Fibroblast of upper back skin (primary cell): ENCODE results near the gene NELL2.

Experiments used
- DNase-seq: peaks from one replicate; pipeline ENCODE4 v3.0.0-alpha.2; 2013

NELL2 gene

DNA sequence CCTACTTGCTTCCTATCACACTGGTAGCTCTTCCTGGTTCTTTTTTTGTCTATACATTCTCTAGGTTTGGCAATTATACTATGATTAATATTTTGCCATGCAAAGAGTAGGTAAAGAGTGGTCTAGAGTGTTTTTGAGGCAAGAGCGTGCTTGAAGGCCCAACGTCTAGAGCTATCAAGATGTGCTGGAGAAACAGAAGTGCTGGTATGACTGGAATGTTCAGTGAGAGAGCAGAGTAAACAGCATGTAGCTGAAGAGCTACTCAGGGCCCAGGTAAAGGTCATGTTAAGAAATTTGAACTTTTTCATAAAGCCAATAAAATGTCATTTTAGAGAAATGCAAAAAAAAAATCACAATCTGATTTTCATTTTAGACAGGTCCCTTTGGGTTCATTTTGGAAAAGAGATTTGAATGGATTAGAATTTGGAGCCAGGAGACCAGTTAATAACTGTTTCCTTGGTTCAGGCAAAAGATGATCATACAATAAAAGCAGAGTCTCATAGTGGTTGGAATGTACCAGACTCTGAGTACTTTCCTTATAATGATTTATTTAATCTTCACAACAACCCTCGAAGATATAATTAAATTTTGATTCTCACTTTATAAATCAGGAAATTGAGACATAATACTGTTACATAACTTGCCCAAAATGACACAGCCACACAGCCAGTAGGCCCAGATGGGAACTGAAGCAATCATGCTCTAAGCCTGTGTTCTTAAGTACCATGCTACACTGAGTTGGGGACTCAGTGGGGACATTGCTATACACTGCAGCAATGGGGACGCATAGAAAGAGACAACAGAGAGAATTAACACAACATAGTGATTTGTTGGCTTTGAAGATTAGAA, 350.1 kb downstream of the NELL2 start:
- DNase-seq: no peak

DNA sequence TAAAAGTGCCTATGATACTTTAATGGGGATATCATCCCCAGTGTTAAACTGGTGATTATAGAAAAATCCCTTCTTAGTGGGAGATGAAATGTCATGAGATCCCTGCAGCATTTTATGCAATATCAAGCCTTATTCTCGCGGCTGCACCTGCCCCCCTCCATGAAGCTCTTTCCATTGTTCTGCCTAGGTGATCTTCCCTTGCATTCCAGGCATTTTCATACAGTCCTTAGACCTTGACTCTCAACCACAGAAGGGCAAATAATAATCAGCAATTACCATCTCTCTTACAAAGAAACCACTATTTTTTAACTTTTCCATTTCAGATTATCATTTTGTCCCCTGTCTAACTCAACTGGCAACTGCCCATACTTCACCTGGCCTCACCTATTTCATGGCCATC, 352.3 kb downstream of the NELL2 start:
- DNase-seq: no peak

DNA sequence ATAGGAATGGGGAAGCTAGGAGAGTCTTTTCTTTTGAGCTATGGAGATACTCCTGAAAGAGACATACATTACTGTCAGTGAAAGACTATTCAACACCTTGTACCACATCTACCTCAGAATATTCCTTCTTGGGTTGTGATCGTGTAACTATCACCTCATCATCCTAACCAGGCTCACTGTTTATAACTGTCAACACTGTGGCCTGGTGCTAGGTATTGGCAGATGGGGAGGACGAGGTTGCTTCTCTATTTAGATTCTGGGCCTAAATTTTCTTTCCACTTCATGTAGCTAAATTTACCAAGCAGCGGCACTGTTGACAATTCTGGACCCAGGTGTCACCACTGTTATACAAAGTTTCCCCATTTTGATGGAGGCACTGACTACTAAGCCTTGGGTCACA, 354.4 kb downstream of the NELL2 start:
- DNase-seq: no peak

DNA sequence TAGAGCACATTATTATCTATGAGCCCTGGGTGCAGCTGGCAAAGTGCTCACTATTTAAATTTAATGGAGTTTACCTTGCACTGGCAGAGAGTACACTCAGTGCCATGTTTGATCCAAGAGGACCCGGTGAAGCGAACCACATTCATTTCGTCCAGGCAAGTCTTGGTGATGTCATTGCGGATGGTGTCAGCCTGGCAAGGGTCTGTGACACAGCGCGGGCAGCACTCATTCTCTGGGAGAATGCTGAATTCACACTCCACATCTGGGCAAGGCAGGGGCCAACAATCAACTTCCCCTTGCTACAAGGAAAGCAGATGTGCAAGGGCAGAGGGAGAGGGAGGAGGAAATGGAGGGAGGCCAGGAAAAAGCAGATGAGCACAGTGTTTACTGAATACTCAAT, 356.2 kb downstream of the NELL2 start:
- DNase-seq: no peak

DNA sequence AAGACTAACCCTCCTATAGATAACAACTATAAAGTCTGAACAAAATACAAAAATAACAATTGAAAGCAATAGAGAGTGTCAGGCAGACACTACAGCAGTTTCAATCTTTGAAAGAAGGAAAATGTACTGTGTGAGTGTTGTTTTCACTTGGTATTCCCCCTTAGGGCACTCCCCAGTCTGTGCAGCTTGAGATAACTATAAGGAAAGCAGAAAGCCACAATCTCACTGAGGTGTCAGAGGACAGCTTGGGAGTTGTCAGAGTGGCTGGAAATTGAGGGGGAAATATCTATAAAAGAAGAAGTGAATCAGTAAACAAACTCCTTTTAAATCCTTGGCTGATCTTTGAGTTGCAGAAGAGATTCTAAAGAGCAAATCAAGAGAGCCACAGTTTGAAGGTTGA, 364.8 kb downstream of the NELL2 start:
- no peak for DNase-seq

DNA sequence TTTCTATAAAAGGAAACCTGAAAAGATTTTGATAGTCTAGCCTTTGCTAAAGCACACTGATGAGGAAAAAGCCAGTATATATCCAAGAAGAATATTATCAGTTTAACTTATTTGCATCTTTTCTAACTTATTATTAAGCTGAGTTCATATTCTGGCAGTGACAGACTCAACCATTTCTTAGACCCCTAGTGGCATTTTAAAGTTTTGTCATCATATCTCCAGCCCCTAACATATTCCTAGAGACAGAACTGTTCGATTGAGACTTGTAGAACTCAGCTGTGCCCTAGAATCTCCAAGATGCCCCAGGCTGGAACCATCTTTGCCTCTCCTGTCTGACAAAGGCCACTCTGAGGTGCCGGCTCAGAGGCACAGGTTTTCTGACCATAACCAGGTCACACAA, 365.6 kb downstream of the NELL2 start:
- DNase-seq: no peak

DNA sequence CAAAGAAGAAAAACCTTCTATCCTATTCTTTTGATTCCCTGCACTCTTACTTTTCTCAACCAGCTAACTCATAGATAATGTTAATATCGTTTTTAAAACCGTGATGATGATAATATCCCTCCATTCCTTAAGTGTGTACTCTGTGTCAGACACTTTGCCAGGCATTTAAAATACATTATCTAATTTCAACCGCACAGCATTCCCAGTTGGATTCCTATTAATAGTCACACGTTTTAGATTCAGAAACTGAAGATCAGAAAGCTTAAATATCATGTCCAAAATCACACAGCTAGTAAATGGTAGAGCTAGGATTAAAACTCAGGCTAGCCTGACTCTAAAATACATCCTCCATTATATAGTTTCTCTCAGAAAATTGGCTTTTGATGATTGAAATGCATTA, 366.0 kb downstream of the NELL2 start:
- DNase-seq: no peak

DNA sequence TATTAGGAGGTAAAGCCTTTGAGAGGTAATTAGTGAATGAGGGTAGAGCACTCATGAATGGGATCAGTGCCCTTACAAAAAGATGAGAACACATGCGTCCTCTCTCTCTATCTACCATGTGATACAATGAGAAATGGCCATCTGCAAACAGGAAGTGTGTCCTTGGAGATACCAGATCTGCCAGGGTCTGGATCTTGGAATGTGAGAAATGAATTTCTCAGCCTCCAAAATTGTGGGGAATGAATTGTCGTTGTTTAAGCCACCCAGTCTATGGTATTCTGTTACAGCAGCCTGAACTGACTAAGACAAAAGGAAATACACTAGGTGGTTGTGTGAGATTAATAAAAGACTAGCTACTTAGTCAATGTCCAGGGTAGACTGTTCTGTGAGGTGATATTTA, 366.6 kb downstream of the NELL2 start:
- peak; percentile 14 for DNase-seq

DNA sequence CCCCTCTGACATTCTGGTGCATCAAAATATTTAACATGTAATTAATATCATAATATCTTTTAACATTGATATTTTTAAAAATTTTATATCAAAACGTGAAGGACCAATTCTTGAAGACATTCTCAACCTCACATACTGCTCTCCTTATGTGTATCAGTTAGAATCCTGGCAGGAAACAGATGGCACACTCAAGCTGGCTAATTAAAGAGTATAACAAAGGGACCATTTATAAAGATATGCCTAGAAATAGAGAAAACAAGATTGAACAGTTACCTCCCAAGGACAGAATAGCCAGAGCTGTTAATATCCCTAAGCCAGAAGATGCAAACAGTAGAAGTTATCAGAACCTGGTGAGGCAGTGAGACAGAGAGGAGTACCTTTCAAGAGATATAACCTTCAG, 368.7 kb downstream of the NELL2 start:
- DNase-seq: no peak

DNA sequence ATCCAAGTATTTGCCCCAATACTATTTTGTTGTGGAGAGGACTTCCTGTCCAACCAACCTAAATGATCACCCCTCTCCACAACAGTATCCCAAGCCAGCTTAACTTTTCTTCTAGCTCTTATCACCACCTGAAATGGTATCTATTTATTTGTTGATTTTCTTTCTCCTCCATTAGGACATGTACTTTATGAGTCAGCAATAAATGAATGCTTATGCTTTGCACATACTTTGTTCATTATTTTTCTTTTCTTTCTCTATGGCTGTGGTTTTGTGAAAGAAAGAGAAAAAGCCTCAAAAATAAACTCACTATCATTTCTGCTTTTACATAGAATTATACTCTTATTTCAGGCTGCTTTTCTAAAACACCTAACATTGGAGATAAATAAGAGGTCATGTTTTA, 371.3 kb downstream of the NELL2 start:
- no peak for DNase-seq

DNA sequence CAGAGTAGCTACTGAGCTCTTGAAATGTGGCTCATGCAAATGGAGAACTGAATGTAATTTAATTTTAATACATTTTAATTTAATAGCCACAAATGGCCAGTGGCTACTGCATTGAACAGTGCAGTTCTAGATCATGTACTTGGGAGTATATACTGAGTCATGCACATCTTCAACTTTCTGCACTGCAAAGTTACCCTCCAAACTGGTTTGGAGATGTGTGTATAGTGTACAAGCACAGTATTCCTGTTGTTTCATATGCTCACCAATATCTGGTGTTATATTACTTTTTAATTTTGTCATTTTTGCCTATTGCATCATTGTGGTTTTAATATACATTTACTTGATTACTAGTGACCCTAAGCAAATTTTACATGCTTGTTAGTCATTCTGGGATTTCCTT, 372.8 kb downstream of the NELL2 start:
- no peak for DNase-seq

DNA sequence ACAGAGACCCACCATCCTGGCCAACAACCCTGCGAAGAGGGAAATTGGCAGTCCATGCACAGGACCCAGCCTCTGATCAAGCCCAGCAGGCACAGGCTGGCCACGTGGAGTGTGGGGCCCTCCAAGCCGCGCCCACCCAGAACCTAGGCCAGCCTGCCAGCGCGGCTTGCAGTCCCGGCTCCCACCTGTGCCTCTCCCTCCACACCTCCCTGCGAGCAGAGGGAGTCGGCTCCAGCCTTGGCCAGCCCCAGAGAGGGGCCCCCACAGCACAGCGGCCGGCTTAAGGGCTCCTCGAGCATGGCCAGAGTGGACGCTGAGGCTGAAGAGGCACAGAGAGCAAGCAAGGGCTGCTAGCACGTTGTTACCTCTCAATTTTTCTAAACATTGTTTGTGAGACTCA, 373.4 kb downstream of the NELL2 start:
- no peak for DNase-seq

DNA sequence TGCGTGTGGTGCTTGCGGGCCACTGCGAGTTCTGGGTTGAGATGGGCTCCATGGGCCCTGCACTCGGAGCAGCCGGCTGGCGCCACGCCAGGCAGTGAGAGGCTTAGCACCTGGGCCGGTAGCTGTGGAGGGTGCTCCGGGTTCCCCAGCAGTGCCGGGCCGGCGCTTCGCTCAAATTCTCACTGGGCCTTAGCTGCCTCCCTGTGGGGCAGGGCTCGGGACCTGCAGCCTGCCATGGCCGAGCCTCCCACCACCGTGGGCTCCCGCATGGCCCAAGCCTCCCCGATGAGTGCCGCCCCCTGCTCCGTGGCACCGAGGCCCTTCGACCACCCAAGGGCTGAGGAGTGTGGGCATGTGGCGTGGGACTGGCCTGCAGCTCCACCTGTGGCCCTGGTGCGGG, 375.7 kb downstream of the NELL2 start:
- DNase-seq: no peak

DNA sequence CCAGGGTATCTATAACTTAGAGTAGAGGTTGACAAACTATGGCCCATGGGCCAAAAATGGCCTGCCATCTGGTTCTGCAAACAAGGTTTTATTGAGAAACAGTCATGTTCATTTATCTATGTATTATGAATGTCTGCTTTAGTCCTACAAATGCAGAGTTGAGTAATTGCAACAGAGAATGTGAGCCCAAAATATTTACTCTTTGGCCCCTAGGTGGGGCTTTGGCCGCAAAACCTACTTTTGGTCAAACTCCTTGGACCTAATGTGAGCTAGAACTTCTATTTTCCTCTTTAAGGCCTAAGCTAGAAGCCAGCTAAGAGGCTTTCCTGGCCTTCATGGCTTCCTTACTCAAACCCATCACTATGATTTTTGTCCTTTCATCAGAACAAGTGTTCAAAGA, 379.1 kb downstream of the NELL2 start:
- no peak for DNase-seq

DNA sequence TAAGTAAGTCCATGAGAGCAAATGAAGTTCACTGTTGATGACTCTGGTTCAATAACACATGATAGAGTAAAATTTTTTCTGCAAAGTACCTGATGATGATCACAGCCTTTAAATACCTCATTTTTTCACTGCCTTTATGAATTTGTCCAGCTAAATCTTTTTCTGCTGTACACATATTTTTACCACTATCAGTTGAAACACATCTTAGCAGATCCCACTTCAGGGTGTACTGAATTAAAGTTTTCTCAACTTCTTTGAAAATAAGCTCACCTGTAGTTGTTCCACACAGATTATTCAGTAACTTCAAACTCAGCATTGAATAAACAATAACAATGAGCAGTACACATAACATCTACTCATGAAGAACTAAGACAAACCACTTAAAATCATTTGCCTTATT, 385.9 kb downstream of the NELL2 start:
- DNase-seq: no peak

DNA sequence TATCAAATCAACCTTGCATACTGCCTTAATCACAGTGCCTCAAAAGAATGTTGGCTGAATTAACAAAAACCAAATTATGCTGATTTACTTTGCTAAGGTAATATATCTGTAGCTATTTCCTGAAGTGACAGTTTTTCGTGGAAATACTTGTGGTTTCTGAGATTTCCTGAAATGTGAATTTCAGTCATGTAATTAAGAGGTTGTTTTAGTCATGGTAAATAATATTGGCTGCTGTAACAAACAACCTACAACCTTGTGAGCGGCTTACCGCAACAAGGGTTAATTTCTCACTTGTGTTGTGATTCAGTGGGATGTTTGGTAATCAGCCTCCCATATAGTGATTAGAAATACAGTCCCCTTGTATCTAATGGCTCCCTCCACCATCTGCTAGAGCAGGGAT, 387.9 kb downstream of the NELL2 start:
- no peak for DNase-seq

DNA sequence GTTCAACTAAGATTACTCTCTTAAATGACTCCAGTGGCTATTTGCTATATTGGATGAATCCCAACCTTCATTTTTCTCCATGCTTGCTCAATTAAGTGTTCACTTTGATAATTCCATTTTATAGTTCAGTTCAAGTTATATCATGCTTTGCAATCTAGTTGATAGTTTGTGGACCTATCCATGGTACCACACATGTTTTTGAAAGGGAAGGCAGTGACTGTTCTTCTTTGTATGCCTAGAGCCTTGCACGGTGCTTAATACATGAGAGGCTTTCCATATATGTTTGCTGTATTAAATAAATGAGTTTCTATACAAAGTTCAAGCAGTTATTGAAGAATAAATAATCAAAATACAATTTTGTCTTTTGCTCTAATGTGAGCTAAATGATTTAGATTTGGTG, 391.3 kb downstream of the NELL2 start:
- DNase-seq: no peak

DNA sequence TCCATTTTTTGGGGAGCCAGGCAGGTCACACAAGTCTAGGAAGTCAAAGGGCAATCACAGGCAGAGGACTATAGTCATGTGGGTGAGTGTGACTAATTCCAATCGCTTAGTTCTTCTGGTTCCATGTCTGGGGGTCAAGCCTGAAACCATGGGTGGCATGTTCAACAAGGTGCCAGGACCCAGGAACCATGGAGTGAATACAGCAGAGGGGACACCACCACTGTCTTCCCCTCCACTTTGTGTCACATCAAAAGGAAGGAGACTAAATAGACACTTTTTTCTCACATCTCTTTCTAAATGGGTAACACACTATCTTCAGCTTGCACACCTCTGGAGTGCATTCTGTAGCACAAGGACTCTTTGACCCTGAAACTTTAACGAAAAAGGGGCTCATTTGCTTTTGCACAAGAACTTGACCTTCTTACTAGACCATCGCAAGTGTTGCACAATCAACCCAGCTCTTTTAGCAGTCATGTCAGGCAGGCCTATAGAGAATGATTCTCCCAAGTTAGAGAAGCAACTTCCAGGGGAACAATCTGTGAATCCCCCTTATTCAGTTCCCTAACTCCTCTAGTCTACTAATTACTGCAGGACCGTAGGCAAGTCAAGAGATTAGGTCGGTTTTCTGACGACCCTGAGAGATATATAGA, 398.7 kb downstream of the NELL2 start:
- no peak for DNase-seq

DNA sequence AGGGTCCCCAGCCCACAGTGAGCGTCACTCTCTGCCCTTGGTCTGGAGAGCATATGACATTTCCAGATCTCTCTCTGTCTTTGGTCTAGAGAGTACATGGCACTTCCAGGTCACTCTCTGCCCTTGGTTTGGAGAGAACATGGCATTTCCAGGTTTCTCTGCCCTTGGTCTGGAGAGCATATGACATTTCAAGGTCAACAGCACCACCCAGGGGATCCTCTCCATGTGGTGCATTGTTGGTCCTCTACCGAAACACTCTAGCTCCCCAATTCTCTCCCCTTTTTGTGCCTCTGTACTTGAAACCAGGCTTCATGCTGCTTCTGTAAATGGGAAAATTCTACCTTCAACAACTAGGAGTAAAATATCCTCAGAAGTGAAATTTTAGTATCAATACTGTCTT, 399.4 kb downstream of the NELL2 start:
- DNase-seq: no peak

DNA sequence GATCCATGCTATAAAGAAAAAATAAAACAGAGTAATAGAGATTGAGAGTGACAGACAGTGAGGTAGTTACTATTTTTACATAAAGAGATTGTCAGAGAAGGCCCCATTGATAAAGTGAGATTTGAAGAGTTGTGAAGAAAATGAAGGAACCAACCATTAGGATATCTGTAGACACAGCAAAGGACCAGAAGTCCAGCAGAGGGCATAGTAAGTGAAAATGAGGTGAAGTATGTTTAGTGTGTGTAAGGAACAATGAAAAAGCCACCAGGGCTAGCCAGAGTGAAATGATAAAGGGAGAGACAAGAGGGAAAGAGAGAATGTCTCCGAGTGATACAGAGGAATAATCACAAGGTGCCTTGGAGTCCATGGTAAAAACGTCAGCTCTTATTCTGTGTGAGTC, 411.0 kb downstream of the NELL2 start:
- no peak for DNase-seq

DNA sequence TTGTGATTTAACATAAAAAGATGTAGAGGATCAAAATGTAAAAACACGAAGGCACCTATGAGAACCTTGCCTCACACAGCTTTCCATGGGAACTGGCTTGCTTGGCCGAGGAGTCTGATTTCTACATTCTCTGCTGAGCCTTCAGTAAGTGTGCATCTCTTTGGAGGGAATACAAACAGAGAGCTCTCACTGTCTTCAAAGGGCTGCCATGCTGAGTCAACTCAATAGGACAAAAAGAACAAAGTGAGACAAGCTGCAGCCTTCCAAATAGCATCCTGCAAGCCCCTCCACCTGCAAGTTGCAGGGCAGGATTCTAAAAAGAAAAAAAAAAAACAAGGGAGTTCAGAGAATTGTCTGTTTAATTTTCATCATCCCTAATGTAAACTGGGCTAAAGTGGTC, 411.9 kb downstream of the NELL2 start:
- DNase-seq: no peak

DNA sequence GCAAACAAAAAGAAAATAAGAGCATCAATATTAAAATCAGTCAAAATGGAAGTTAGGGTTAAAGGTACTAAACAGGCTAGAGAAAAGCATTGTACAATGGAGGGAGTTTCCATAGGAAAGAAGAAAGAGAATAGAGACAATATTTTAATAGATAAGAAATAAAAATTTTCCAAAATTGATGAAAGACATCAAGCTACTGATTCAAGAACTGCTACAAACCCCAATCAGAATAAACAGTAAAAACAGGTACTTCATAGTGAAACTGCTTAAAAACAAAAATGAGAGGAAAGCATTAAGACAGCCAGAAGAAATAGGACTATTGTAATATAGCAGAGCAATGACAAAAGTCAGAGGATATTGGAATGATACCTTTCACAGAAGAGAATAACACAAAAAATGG, 413.4 kb downstream of the NELL2 start:
- DNase-seq: no peak

DNA sequence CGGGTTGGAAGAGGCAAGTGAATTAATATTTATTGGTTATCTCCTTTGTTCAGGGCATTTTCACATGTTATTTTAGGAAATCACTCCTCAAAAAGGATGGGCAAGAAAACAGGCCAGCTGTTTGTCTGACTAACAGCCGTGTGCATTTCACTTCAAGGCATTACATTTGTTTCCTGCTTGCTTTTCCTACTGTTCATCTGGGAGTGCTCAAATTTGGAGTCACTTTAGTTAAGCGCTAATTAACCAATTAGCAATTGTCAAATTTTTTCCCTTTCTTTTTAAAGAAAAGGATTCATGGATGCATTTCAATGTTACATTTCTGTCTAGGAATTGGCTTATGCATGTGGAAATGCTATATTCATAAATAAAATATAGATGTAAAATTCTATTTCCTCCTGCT, 415.9 kb downstream of the NELL2 start:
- DNase-seq: no peak

DNA sequence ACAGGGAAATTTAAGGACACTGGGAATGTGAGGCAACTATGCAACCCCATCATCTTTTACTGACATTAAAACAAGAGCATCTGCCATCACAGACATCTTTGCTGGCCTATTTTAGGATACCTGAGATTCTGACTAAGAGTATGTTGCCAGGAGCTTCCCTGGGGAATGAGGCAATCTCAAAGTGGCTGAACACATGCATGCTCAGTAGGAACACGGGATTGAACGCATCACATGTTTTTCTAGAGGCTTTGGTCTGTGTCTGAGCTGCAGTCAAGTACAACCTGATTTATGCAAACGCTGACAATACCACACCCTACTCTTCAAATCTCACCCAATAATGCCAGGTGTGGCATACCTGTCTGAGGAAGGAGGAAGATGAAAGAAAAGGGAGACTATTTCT, 416.5 kb downstream of the NELL2 start:
- no peak for DNase-seq
